Activated CD8-positive, alpha-beta memory T cell treated with anti-CD3 and anti-CD28 coated beads for 4 hours (primary cell): ENCODE results near the gene TERC.
A peak's percentile ranks its signal among the peaks of the same experiment; 100 is the strongest.

Experiments used
- DNase-seq, 2 donors: peaks; one replicate each; pipeline ENCODE4 v3.0.0-alpha.2; 2020; ENCODE audit warnings: low read depth in 2 of 2

Gene TERC

GRCh38 chr3:169764882-169765612 lies at the start of gene TERC:
Gene TERC (minus strand): TSS chr3:169765060.
- DNase-seq, result peak; percentile 83 to 88

GRCh38 chr3:169813757-169814517 lies 49.1 kb upstream of the TERC start:
- DNase-seq, result peak; percentile 60 to 62

- no peak for DNase-seq
Observed at GRCh38 chr3:169813278-169813677, 48.4 kb upstream of the TERC start.

- DNase-seq, result peak; percentile 46 to 53
Observed at GRCh38 chr3:169812332-169813235, 47.7 kb upstream of the TERC start, which contains the start of the genes LRRC34 and LRRIQ4. Gene LRRC34 (minus strand): TSS chr3:169812904. CDS start chr3:169812548, 356 bp downstream. Gene LRRIQ4 (plus strand): TSS chr3:169812870. CDS start chr3:169821922, 9,052 bp downstream.

GRCh38 chr3:169811631-169812331 lies 46.9 kb upstream of the TERC start:
- DNase-seq, result no peak

GRCh38 chr3:169809230-169809795 lies 44.5 kb upstream of the TERC start:
- DNase-seq, result no peak

- DNase-seq, result no peak
Observed at GRCh38 chr3:169804681-169805080, 39.8 kb upstream of the TERC start.

- DNase-seq, result no peak
Observed at GRCh38 chr3:169792359-169792758, 27.5 kb upstream of the TERC start.

- DNase-seq, result no peak
Observed at GRCh38 chr3:169790687-169791429, 26.0 kb upstream of the TERC start.

- no peak for DNase-seq
Observed at GRCh38 chr3:169790219-169790618, 25.4 kb upstream of the TERC start.

- DNase-seq, result no peak
Observed at GRCh38 chr3:169787791-169788190, 22.9 kb upstream of the TERC start.

GRCh38 chr3:169787120-169787519 lies 22.3 kb upstream of the TERC start:
- no peak for DNase-seq

- DNase-seq, result no peak
Observed at GRCh38 chr3:169781209-169781855, 16.5 kb upstream of the TERC start.

GRCh38 chr3:169780742-169781141 lies 15.9 kb upstream of the TERC start:
- no peak for DNase-seq

- no peak for DNase-seq
Observed at GRCh38 chr3:169777822-169778221, 13.0 kb upstream of the TERC start.

GRCh38 chr3:169774186-169774585 lies 9.3 kb upstream of the TERC start:
- DNase-seq, result no peak

- DNase-seq, result peak; percentile 85
Observed at GRCh38 chr3:169772897-169773816, 8.3 kb upstream of the TERC start, which contains the start of gene MYNN. Gene MYNN (plus strand): TSS chr3:169773396. CDS start chr3:169774296, 900 bp downstream.

GRCh38 chr3:169772305-169772896 lies 7.5 kb upstream of the TERC start:
- DNase-seq, result no peak
